Measurements from ENCODE around the gene CDKN2B-AS1. TPM values are rescaled to one million over a fixed set of nuclear protein-coding genes. Genes with fewer than 3 reads are reported as not detected.

Gene CDKN2B-AS1
- total and polyA plus RNA-seq, 7 donors = 0.49 to 264 (median 2.0) TPM

GRCh38 chr9:21964925-21965385 lies 29.6 kb upstream of the CDKN2B-AS1 start:
- Histone ChIP-seq H3K4me3 (peak overlapping the region in 2 of 4 donors; percentile 30 to 37), H3K36me3 (no peaks in the 10 kb centered on the region), H3K9me3 (peaks cover 0 to 4% (median 1%) of the 10 kb centered on the region in 4 donors), H3K4me1 (peaks cover 0 to 27% (median 22%) of the 10 kb centered on the region in 4 donors), H3K27ac (no peak overlapping the region), H3K27me3 (peaks cover 46 to 79% (median 72%) of the 10 kb centered on the region in 3 donors)
- peak; percentile 75 for DNase-seq
- 0 to 1% methylated on average over 29 of the region's 29 CpGs for WGBS, 2 donors
- intact Hi-C loops (cut with DNase I) = no loop called here
- no peak for TF ChIP-seq CTCF (IDR thresholded peaks at IDR 0.05)
- no peak for TF ChIP-seq EP300 (IDR thresholded peaks at IDR 0.05)
- no peak for TF ChIP-seq POLR2AphosphoS5 (IDR thresholded peaks at IDR 0.05)
- no peak for TF ChIP-seq POLR2A (IDR thresholded peaks at IDR 0.05)

- no peaks in the 10 kb centered on the region for H3K36me3 ChIP-seq
- peaks cover 51 to 84% (median 77%) of the 10 kb centered on the region in 3 donors for H3K27me3 ChIP-seq
- WGBS, 2 donors = 3% methylated on average over 30 of the region's 30 CpGs
Measured at GRCh38 chr9:21965401-21965951, 29.1 kb upstream of the CDKN2B-AS1 start.

GRCh38 chr9:21966140-21966851 lies 28.3 kb upstream of the CDKN2B-AS1 start:
- Histone ChIP-seq H3K4me3 (no peak overlapping the region), H3K9me3 (peaks cover 0 to 4% (median 1%) of the 10 kb centered on the region in 4 donors), H3K36me3 (no peaks in the 10 kb centered on the region), H3K4me1 (peaks cover 0 to 34% (median 27%) of the 10 kb centered on the region in 4 donors), H3K27me3 (peaks cover 59 to 92% (median 86%) of the 10 kb centered on the region in 3 donors), H3K27ac (no peak overlapping the region)
- no peak for TF ChIP-seq POLR2AphosphoS5 (IDR thresholded peaks at IDR 0.05)
- no peak for TF ChIP-seq POLR2A (IDR thresholded peaks at IDR 0.05)
- TF ChIP-seq EP300 (IDR thresholded peaks at IDR 0.05) = no peak
- TF ChIP-seq CTCF (IDR thresholded peaks at IDR 0.05) = no peak
- 17 to 27% methylated on average over 15 of the region's 15 CpGs for WGBS, 2 donors
- intact Hi-C loops (cut with DNase I) = no loop called here
- DNase-seq = no peak

More at GRCh38 chr9:21965401-21965951, 29.1 kb upstream of the CDKN2B-AS1 start:
- DNase-seq = peak; percentile 70
- Histone ChIP-seq H3K4me3 (peak overlapping the region in 2 of 4 donors; percentile 30 to 37), H3K27ac (no peak overlapping the region), H3K9me3 (peaks cover 0 to 4% (median 1%) of the 10 kb centered on the region in 4 donors), H3K4me1 (peaks cover 0 to 27% (median 22%) of the 10 kb centered on the region in 4 donors)
- TF ChIP-seq CTCF (IDR thresholded peaks at IDR 0.05) (no peak), POLR2A (IDR thresholded peaks at IDR 0.05) (no peak), POLR2AphosphoS5 (IDR thresholded peaks at IDR 0.05) (no peak), EP300 (IDR thresholded peaks at IDR 0.05) (no peak)
- intact Hi-C loops (cut with DNase I) = no loop called here

GRCh38 chr9:21967169-21967568 lies 27.4 kb upstream of the CDKN2B-AS1 start:
- TF ChIP-seq POLR2A (IDR thresholded peaks at IDR 0.05) = no peak
- no peak for TF ChIP-seq POLR2AphosphoS5 (IDR thresholded peaks at IDR 0.05)
- no peak for TF ChIP-seq EP300 (IDR thresholded peaks at IDR 0.05)
- WGBS, 2 donors = 7 to 22% methylated on average over 19 of the region's 19 CpGs

GRCh38 chr9:21967702-21968101 lies 26.9 kb upstream of the CDKN2B-AS1 start:
- no peak overlapping the region for H3K4me3 ChIP-seq
- H3K4me1 ChIP-seq = peaks cover 0 to 35% (median 27%) of the 10 kb centered on the region in 4 donors
- DNase-seq = no peak
- H3K36me3 ChIP-seq = no peaks in the 10 kb centered on the region
- peaks cover 71 to 100% (median 95%) of the 10 kb centered on the region in 3 donors for H3K27me3 ChIP-seq
- intact Hi-C loops (cut with DNase I) = no loop called here
- TF ChIP-seq POLR2A (IDR thresholded peaks at IDR 0.05) (no peak), POLR2AphosphoS5 (IDR thresholded peaks at IDR 0.05) (no peak), EP300 (IDR thresholded peaks at IDR 0.05) (no peak)
- no peak overlapping the region for H3K27ac ChIP-seq
- 18 to 37% methylated on average over 10 of the region's 10 CpGs for WGBS, 2 donors
- peaks cover 0 to 2% (median 0%) of the 10 kb centered on the region in 4 donors for H3K9me3 ChIP-seq

More at GRCh38 chr9:21967169-21967568, 27.4 kb upstream of the CDKN2B-AS1 start:
- Histone ChIP-seq H3K36me3 (no peaks in the 10 kb centered on the region), H3K27me3 (peaks cover 66 to 100% (median 94%) of the 10 kb centered on the region in 3 donors), H3K9me3 (peaks cover 0 to 2% (median under 1%) of the 10 kb centered on the region in 4 donors), H3K4me1 (peaks cover 0 to 35% (median 27%) of the 10 kb centered on the region in 4 donors), H3K4me3 (no peak overlapping the region), H3K27ac (no peak overlapping the region)
- intact Hi-C loops (cut with DNase I) = no loop called here
- no peak for DNase-seq

Measured in sigmoid colon (tissue), 7 donors.